Neural progenitor cell (in vitro differentiated cells): Measurements from ENCODE around the gene GAP43. TPM values are rescaled to one million over a fixed set of nuclear protein-coding genes. Genes with fewer than 3 reads are reported as not detected.
"Not testable (repeated sequence)": the region's sequence is repeated elsewhere in the genome, so short reads cannot be mapped to it uniquely, and the experiment has no call there.

ENCODE experiments used
- DNase-seq: peaks from one replicate; pipeline ENCODE4 v3.0.0-alpha.2; 2016; ENCODE audit warnings: low spot score
- H2AFZ ChIP-seq: fragments of 200-600 bp; sonication (generic); replicated peaks from 2 replicates; pipeline ENCODE4 v1.6.1; 2016; ENCODE audit warnings: antibody characterized with exemption
- H3F3A ChIP-seq: fragments of 200-600 bp; sonication (generic); 2 replicates; pipeline ENCODE4 v1.6.1; 2016; ENCODE audit warnings: antibody characterized with exemption, low read depth
- H3K27ac ChIP-seq: fragments of 200-600 bp; sonication (generic); 2 replicates; pipeline ENCODE4 v1.5.1; 2016; ENCODE audit warnings: mild to moderate bottlenecking
- H3K27me3 ChIP-seq: fragments of 200-600 bp; sonication (generic); 2 replicates; pipeline ENCODE4 v1.6.1; 2016; ENCODE audit warnings: mild to moderate bottlenecking, moderate library complexity
- H3K36me3 ChIP-seq: fragments of 200-600 bp; sonication (generic); 2 replicates; pipeline ENCODE4 v1.5.1; 2016
- H3K4me1 ChIP-seq: fragments of 200-600 bp; sonication (generic); 2 replicates; pipeline ENCODE4 v1.6.1; 2016; ENCODE audit warnings: mixed run types
- H3K4me2 ChIP-seq: fragments of 200-600 bp; sonication (generic); 2 replicates; pipeline ENCODE4 v1.6.1; 2016
- H3K4me3 ChIP-seq: fragments of 200-600 bp; sonication (generic); 2 replicates; pipeline ENCODE4 v1.5.1; 2016
- H3K79me2 ChIP-seq: fragments of 200-600 bp; sonication (generic); 2 replicates; pipeline ENCODE4 v1.6.1; 2016; ENCODE audit warnings: low read depth
- H3K9ac ChIP-seq: fragments of 200-600 bp; sonication (generic); 2 replicates; pipeline ENCODE4 v1.6.1; 2016
- H3K9me3 ChIP-seq: fragments of 200-600 bp; sonication (generic); 2 replicates; pipeline ENCODE4 v1.5.1; 2016; ENCODE audit warnings: low read depth
- H4K20me1 ChIP-seq: fragments of 200-600 bp; sonication (generic); 2 replicates; pipeline ENCODE4 v1.6.1; 2016; ENCODE audit warnings: low read depth
- H3K27ac Mint-ChIP-seq: 3 replicates; pipeline ENCODE4 v1.8.0; 2021; ENCODE audit warnings: mixed read lengths
- H3K27me3 Mint-ChIP-seq: 2 replicates; pipeline ENCODE4 v1.8.0; 2022; ENCODE audit warnings: low read depth, mild to moderate bottlenecking, inconsistent platforms, moderate library complexity, mixed read lengths; ENCODE audit not compliant: insufficient read depth
- H3K36me3 Mint-ChIP-seq: 3 replicates; pipeline ENCODE4 v1.8.0; 2021; ENCODE audit warnings: mixed read lengths
- H3K4me1 Mint-ChIP-seq: 3 replicates; pipeline ENCODE4 v1.8.0; 2021; ENCODE audit warnings: mixed read lengths
- H3K4me3 Mint-ChIP-seq: 3 replicates; pipeline ENCODE4 v1.8.0; 2021; ENCODE audit warnings: mild to moderate bottlenecking, moderate library complexity, mixed read lengths
- H3K9me3 Mint-ChIP-seq: 3 replicates; pipeline ENCODE4 v1.8.0; 2020; ENCODE audit warnings: mixed read lengths
- EZH2 ChIP-seq: fragments of 200-600 bp; sonication (generic); IDR thresholded peaks from 2 replicates; pipeline ENCODE4 v1.6.1; 2017; ENCODE audit warnings: antibody characterized with exemption, mild to moderate bottlenecking, moderate library complexity
- EZH2phosphoT487 ChIP-seq: fragments of 200-600 bp; sonication (generic); IDR thresholded peaks from 2 replicates; pipeline ENCODE4 v1.6.1; 2017; ENCODE audit warnings: antibody characterized with exemption
- total RNA-seq: library from RNA; depleted of rRNA; stranded (reverse); fragments of >200 nt; gene quantifications from 2 replicates; pipeline ENCODE4 v1.2.3, GENCODE V29; 2015; ENCODE audit warnings: low replicate concordance
- TF ChIP-seq, protein P1 (sequence below): fragments of 200-600 bp; sonication (generic); IDR thresholded peaks from 2 replicates; pipeline ENCODE4 v1.5.1; 2017; ENCODE audit warnings: antibody characterized with exemption, mild to moderate bottlenecking

The GAP43 gene
- total RNA-seq, 1 donor from 2014 or later: 5.0 TPM

DNA sequence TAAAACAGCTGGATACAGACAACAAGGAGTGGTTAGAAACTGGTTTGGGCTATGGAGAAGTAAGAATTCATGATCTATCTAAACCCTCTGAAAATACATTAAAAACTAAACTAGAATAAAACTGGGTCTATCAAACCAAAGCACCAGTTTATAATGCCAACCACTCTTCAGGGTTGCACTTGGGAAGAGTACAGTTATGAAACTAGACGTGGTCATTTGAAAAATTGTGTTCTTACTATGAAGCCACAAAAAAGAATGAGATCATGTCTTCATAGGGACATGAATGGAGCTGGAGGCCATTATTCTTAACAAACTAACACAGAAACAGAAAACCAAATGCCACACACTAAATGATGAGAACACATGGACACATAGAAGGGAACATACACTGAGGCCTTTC, 103.8 kb downstream of the GAP43 start:
- no peaks in the 10 kb centered on the region for H3K27me3 ChIP-seq
- H3K27ac ChIP-seq: no peak overlapping the region
- H3F3A ChIP-seq: no peaks in the 10 kb centered on the region
- H4K20me1 ChIP-seq: no peaks in the 10 kb centered on the region
- peaks cover 10% of the 10 kb centered on the region for H3K9me3 Mint-ChIP-seq
- no peaks in the 10 kb centered on the region for H3K36me3 ChIP-seq
- TF ChIP-seq, protein P1, sequence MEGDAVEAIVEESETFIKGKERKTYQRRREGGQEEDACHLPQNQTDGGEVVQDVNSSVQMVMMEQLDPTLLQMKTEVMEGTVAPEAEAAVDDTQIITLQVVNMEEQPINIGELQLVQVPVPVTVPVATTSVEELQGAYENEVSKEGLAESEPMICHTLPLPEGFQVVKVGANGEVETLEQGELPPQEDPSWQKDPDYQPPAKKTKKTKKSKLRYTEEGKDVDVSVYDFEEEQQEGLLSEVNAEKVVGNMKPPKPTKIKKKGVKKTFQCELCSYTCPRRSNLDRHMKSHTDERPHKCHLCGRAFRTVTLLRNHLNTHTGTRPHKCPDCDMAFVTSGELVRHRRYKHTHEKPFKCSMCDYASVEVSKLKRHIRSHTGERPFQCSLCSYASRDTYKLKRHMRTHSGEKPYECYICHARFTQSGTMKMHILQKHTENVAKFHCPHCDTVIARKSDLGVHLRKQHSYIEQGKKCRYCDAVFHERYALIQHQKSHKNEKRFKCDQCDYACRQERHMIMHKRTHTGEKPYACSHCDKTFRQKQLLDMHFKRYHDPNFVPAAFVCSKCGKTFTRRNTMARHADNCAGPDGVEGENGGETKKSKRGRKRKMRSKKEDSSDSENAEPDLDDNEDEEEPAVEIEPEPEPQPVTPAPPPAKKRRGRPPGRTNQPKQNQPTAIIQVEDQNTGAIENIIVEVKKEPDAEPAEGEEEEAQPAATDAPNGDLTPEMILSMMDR: no peak
- TF ChIP-seq EZH2phosphoT487: no peak
- TF ChIP-seq EZH2: no peak
- H3K4me2 ChIP-seq: no peak overlapping the region
- H3K79me2 ChIP-seq: no peaks in the 10 kb centered on the region
- H3K27ac Mint-ChIP-seq: no peak overlapping the region
- H3K4me1 ChIP-seq: no peaks in the 10 kb centered on the region
- DNase-seq: no peak
- no peak overlapping the region for H3K9ac ChIP-seq
- no peak overlapping the region for H3K4me3 Mint-ChIP-seq
- no peaks in the 10 kb centered on the region for H3K4me1 Mint-ChIP-seq
- H3K27me3 Mint-ChIP-seq: no peaks in the 10 kb centered on the region
- no peak overlapping the region for H2AFZ ChIP-seq
- no peaks in the 10 kb centered on the region for H3K9me3 ChIP-seq
- no peak overlapping the region for H3K4me3 ChIP-seq
- no peaks in the 10 kb centered on the region for H3K36me3 Mint-ChIP-seq

DNA sequence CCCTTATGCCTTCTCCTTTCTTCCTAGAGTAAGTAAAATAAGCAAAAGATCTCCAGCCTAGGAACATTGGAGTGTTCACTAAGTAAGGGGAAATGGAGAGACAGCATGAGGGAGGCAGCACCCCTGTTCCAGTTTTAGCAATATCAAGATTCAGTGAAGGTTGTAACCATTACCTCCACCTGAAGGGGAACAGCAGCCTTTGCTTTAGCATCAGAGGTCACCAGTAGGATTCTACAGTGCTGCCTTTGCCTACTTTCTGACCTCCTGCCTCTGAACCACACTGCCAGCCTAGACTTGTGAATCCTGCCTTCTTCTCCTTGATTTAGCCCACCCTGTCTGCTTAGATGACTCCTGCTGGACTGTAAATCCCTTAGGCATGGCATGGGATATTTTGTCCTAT, 104.7 kb downstream of the GAP43 start:
- Histone ChIP-seq H3F3A (no peaks in the 10 kb centered on the region), H3K79me2 (no peaks in the 10 kb centered on the region), H3K4me1 (no peaks in the 10 kb centered on the region), H3K36me3 (no peaks in the 10 kb centered on the region), H2AFZ (no peak overlapping the region), H3K9me3 (no peaks in the 10 kb centered on the region), H3K4me3 (no peak overlapping the region), H4K20me1 (no peaks in the 10 kb centered on the region), H3K27me3 (no peaks in the 10 kb centered on the region), H3K9ac (no peak overlapping the region), H3K4me2 (no peak overlapping the region), H3K27ac (no peak overlapping the region)
- Mint-ChIP-seq H3K9me3 (peaks cover 10% of the 10 kb centered on the region), H3K27ac (no peak overlapping the region), H3K4me3 (no peak overlapping the region), H3K4me1 (no peaks in the 10 kb centered on the region), H3K36me3 (no peaks in the 10 kb centered on the region), H3K27me3 (no peaks in the 10 kb centered on the region)
- DNase-seq: no peak
- TF ChIP-seq EZH2 (no peak), EZH2phosphoT487 (no peak)
- TF ChIP-seq, protein P1: no peak

DNA sequence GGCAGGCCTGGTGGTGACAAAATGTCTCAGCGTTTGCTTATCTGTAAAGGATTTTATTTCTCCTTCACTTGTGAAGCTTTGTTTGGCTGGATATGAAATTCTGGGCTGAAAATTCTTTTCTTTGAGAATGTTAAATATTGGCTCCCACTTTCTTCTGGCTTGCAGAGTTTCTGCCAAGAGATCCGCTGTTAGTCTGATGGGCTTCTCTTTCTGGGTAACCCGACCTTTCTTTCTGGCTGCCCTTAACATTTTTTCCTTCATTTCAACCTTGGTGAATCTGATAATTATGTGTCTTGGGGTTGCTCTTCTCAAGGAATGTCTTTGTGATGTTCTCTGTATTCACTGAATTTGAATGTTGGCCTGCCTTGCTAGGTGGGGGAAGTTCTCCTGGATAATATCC, 113.0 kb downstream of the GAP43 start:
- H3K4me3 Mint-ChIP-seq, H3K27me3 ChIP-seq, H3K36me3 ChIP-seq, H3K9me3 ChIP-seq, H4K20me1 ChIP-seq, H3F3A ChIP-seq, H3K79me2 ChIP-seq, H3K4me2 ChIP-seq, H3K27ac Mint-ChIP-seq, H3K27ac ChIP-seq, H3K4me1 ChIP-seq, DNase-seq, H3K4me3 ChIP-seq, H3K27me3 Mint-ChIP-seq, H2AFZ ChIP-seq, H3K36me3 Mint-ChIP-seq, H3K9ac ChIP-seq, H3K4me1 Mint-ChIP-seq: not testable (repeated sequence)
- peaks cover 35% of the 10 kb centered on the region for H3K9me3 Mint-ChIP-seq

DNA sequence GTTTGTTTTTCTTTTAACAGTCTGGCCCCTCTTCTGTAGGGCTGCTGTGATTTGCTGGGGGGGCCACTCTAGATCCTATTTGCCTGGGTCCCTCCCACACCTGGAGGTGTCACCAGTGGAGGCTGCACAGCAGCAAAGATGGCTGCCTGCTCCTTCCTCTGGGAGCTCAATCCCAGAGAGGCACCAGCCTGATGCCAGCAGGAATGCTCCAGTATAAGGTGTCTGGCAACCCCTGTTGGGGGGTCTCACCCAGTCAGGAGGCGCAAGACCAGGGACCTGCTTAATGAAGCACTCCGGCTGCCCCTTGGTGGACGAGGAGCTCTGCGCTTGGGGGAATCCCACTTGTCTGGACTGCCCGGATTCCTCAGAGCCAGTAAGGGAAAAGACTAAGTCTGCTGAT, 118.3 kb downstream of the GAP43 start:
- H4K20me1 ChIP-seq: no peaks in the 10 kb centered on the region
- no peaks in the 10 kb centered on the region for H3K27me3 ChIP-seq
- DNase-seq: no peak
- no peaks in the 10 kb centered on the region for H3K27me3 Mint-ChIP-seq
- no peak overlapping the region for H3K4me2 ChIP-seq
- H3K9me3 Mint-ChIP-seq: peaks cover 29% of the 10 kb centered on the region
- H3K79me2 ChIP-seq: no peaks in the 10 kb centered on the region
- H3K27ac ChIP-seq: no peak overlapping the region
- no peak overlapping the region for H2AFZ ChIP-seq
- H3K36me3 ChIP-seq: no peaks in the 10 kb centered on the region
- H3F3A ChIP-seq: no peaks in the 10 kb centered on the region
- no peaks in the 10 kb centered on the region for H3K36me3 Mint-ChIP-seq
- no peak overlapping the region for H3K4me3 Mint-ChIP-seq
- H3K4me3 ChIP-seq: no peak overlapping the region
- H3K4me1 ChIP-seq: no peaks in the 10 kb centered on the region
- H3K27ac Mint-ChIP-seq: no peak overlapping the region
- peaks cover 2% of the 10 kb centered on the region for H3K4me1 Mint-ChIP-seq
- no peaks in the 10 kb centered on the region for H3K9me3 ChIP-seq
- TF ChIP-seq, protein P1: no peak
- TF ChIP-seq EZH2: no peak
- no peak for TF ChIP-seq EZH2phosphoT487
- H3K9ac ChIP-seq: no peak overlapping the region

- H3K36me3 Mint-ChIP-seq, H3K4me3 Mint-ChIP-seq, H3K9me3 ChIP-seq, H3F3A ChIP-seq, H3K36me3 ChIP-seq, H3K4me1 ChIP-seq, H3K79me2 ChIP-seq, H3K4me2 ChIP-seq, H2AFZ ChIP-seq, H3K27ac Mint-ChIP-seq, H3K27ac ChIP-seq, H3K27me3 Mint-ChIP-seq, H4K20me1 ChIP-seq, H3K9ac ChIP-seq, H3K4me1 Mint-ChIP-seq, H3K4me3 ChIP-seq, DNase-seq, H3K27me3 ChIP-seq: not testable (repeated sequence)
- peaks cover 14% of the 10 kb centered on the region for H3K9me3 Mint-ChIP-seq
These were observed 121.2 kb downstream of the GAP43 start for GRCh38 chr3:115744516-115744915.

GRCh38 chr3:115752978-115753377, 129.7 kb downstream of the GAP43 start:
- H3K36me3 Mint-ChIP-seq, H3K9ac ChIP-seq, H3K27me3 ChIP-seq, H4K20me1 ChIP-seq, DNase-seq, H3K4me1 Mint-ChIP-seq, H3K4me3 ChIP-seq, H3K27me3 Mint-ChIP-seq, H3K27ac ChIP-seq, H2AFZ ChIP-seq, H3K9me3 ChIP-seq, H3K79me2 ChIP-seq, H3F3A ChIP-seq, H3K36me3 ChIP-seq, H3K27ac Mint-ChIP-seq, H3K4me1 ChIP-seq, H3K4me2 ChIP-seq, H3K4me3 Mint-ChIP-seq: not testable (repeated sequence)
- peaks cover 19% of the 10 kb centered on the region for H3K9me3 Mint-ChIP-seq
